Calu3 (cell line): Measurements from ENCODE around the gene CPPED1. TPM values are rescaled to one million over a fixed set of nuclear protein-coding genes. Genes with fewer than 3 reads are reported as not detected.

Experiments used
- BruUV-seq: library from RNA; stranded (reverse); fragments of 400-500 nt; replicated peaks from 2 replicates; lab custom pipeline; 2021; lab: Mats Ljungman, UMichigan
- CTCF ChIA-PET: fragments of 300-600 bp; sonication (Branson Sonifier 250); formaldehyde crosslinking; loops from one replicate; lab custom pipeline; 2022; ENCODE audit warnings: antibody characterized with exemption; lab: Charles Lee
- DNase-seq: peaks from one replicate; pipeline ENCODE4 v3.0.0; 2022
- H3K27ac Mint-ChIP-seq: one replicate; pipeline ENCODE4 v1.8.0; 2022; ENCODE audit warnings: mixed read lengths; ENCODE audit not compliant: unreplicated experiment
- H3K27me3 Mint-ChIP-seq: one replicate; pipeline ENCODE4 v1.8.0; 2022; ENCODE audit warnings: mixed read lengths; ENCODE audit not compliant: unreplicated experiment
- H3K36me3 Mint-ChIP-seq: one replicate; pipeline ENCODE4 v1.8.0; 2022; ENCODE audit warnings: mild to moderate bottlenecking, moderate library complexity, mixed read lengths; ENCODE audit not compliant: insufficient read depth, unreplicated experiment
- H3K4me1 Mint-ChIP-seq: one replicate; pipeline ENCODE4 v1.8.0; 2022; ENCODE audit warnings: mild to moderate bottlenecking, low read depth, mixed read lengths; ENCODE audit not compliant: unreplicated experiment
- H3K4me3 Mint-ChIP-seq: one replicate; pipeline ENCODE4 v1.8.0; 2022; ENCODE audit warnings: mild to moderate bottlenecking, low read depth, moderate library complexity, mixed read lengths; ENCODE audit not compliant: unreplicated experiment
- H3K9me3 Mint-ChIP-seq: one replicate; pipeline ENCODE4 v1.8.0; 2022; ENCODE audit warnings: low read depth, mixed read lengths; ENCODE audit not compliant: unreplicated experiment
- CTCF ChIP-seq: fragments of 200-600 bp; IDR thresholded peaks from one replicate; pipeline ENCODE4 v1.8.0; 2022; ENCODE audit warnings: antibody characterized with exemption; ENCODE audit not compliant: unreplicated experiment
- intact Hi-C: fragments of 100-400 bp; cut with micrococcal nuclease; formaldehyde crosslinking; loops from one replicate; pipeline ENCODE4 v1.10.0; 2022; ENCODE audit not compliant: unreplicated experiment
- total RNA-seq: library from RNA; stranded (reverse); gene quantifications from 2 replicates; pipeline ENCODE4 v1.2.3, GENCODE V29; 2022

Gene CPPED1
- total RNA-seq, 1 experiment from 2014 or later, result not detected

DNA sequence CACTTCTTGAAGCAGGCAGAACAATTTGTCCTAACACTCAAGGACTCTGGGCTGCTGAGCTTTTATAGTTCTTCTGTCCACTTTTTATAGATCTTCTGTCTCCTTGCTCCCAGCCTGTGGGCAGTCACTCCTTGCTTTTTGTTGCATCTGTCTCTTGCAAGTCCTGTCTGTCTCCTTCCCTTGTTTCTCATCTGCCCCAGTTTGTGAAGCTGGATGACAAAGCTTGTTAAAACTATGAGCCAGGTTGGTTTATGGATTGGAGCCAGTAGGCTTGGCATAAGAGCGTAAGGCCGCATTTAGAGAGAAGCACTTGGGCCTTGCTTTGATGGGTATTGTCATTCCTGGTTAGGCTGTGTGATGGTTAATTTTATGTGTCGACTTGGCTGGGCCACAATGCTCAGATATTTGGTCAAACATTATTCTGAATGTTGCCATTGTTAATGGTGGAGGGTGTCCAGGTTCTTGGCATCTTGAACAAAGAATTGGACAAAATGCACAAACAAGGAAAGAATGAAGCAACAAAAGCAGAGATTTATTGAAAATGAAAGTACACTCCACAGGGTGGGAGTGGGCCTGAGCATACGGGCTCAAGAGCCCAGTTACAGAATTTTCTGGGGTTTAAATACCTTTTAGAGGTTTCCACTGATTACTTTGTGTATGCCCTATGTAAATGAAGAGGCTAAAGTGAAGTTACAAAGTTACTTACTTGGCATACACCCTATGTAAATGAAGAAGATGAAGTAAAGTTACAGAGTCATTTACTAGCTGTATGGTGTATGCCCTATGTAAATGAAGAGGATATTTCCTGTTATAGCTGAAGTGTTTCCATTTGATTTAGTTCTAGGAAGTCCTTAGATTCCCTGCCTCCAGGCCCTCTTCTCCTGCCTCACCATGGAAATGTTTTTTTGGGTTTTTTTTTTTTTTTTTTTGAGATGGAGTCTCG, 8.0 kb upstream of the CPPED1 start:
- H3K9me3 Mint-ChIP-seq, result peaks cover 8% of the 10 kb centered on the region
- BruUV-seq, result no TSS peak
- intact Hi-C loops, result no loop called here
- no peak for TF ChIP-seq CTCF
- H3K4me3 Mint-ChIP-seq, result no peak overlapping the region
- no peak for DNase-seq
- H3K27ac Mint-ChIP-seq, result no peak overlapping the region
- no peaks in the 10 kb centered on the region for H3K4me1 Mint-ChIP-seq
- no peaks in the 10 kb centered on the region for H3K36me3 Mint-ChIP-seq
- CTCF ChIA-PET, result interaction anchor here (0.6 kb wide), 1 partner anchor 583 kb away, joined by 4 read pairs; no protein-coding TSS in a partner anchor
- H3K27me3 Mint-ChIP-seq, result no peaks in the 10 kb centered on the region

- peaks cover 8% of the 10 kb centered on the region for H3K4me1 Mint-ChIP-seq
- CTCF ChIA-PET, result no interaction called here
- no peak overlapping the region for H3K4me3 Mint-ChIP-seq
- peaks cover 4% of the 10 kb centered on the region for H3K36me3 Mint-ChIP-seq
- no peak for TF ChIP-seq CTCF
- peaks cover 6% of the 10 kb centered on the region for H3K9me3 Mint-ChIP-seq
- BruUV-seq, result no TSS peak
- intact Hi-C loops, result no loop called here
- no peak overlapping the region for H3K27ac Mint-ChIP-seq
- no peak for DNase-seq
- H3K27me3 Mint-ChIP-seq, result no peaks in the 10 kb centered on the region
These were observed 1.4 kb upstream of the CPPED1 start for GRCh38 chr16:12805066-12805465.

DNA sequence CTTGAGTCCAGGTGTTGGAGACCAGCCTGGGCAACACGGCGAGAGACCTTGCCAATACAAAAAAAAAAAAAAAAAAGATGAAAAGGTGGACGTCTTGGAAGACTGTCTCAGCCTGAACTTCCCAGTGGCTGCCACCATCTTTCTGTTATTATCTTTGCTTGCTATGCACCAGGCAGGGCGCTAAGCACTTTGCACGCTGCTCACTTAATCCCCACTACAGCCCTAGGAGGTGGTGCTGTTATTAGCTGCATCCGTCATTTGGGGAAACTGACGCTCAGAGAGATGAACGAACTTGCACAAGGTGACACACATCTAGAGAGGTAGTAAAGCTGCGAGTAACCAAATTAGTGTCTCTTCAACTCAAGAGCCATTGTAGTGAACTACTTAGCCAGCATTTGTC, 708 bp upstream of the CPPED1 start:
- H3K4me1 Mint-ChIP-seq, result peaks cover 8% of the 10 kb centered on the region
- TF ChIP-seq CTCF, result no peak
- no TSS peak for BruUV-seq
- peaks cover 4% of the 10 kb centered on the region for H3K36me3 Mint-ChIP-seq
- H3K27me3 Mint-ChIP-seq, result no peaks in the 10 kb centered on the region
- H3K27ac Mint-ChIP-seq, result no peak overlapping the region
- no peak for DNase-seq
- H3K9me3 Mint-ChIP-seq, result peaks cover 5% of the 10 kb centered on the region
- CTCF ChIA-PET, result interaction anchor here (0.7 kb wide), 2 partner anchors 345 to 961 kb away, joined by 3 to 4 read pairs; no protein-coding TSS in a partner anchor
- no peak overlapping the region for H3K4me3 Mint-ChIP-seq
- intact Hi-C loops, result no loop called here

DNA sequence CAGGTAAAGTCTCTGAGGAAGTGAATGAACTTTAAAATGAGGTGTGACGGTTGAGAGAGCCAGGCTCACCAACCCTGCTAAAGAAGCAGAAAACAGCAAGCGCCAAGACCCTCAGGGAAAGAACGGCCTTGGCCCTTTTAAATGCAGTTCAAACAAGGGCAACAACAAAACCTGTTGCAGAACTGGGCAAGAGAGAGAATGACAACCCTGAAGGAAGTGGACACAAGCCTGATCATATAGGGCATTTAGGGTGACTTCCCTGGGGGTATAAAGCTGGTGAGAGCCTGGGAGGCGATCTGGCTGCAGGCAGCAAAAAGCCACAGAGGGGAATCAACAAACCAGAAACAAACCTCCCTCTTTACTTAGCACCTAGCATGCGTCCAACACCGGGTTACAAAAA, 1.0 kb downstream of the CPPED1 start:
- no peak overlapping the region for H3K27ac Mint-ChIP-seq
- H3K4me3 Mint-ChIP-seq, result no peak overlapping the region
- peaks cover 8% of the 10 kb centered on the region for H3K4me1 Mint-ChIP-seq
- peaks cover 3% of the 10 kb centered on the region for H3K9me3 Mint-ChIP-seq
- CTCF ChIA-PET, result no interaction called here
- H3K27me3 Mint-ChIP-seq, result no peaks in the 10 kb centered on the region
- intact Hi-C loops, result no loop called here
- peaks cover 4% of the 10 kb centered on the region for H3K36me3 Mint-ChIP-seq
- BruUV-seq, result no TSS peak
- no peak for TF ChIP-seq CTCF
- no peak for DNase-seq
